GM21360 (cell line): ENCODE data around the gene CHD2.

ENCODE experiments used
- ATAC-seq: cut with Tn5 transposase; IDR thresholded peaks from one replicate; pipeline ENCODE4 v1.9.1; 2021; ENCODE audit warnings: mild to moderate bottlenecking, moderate library complexity; ENCODE audit not compliant: unreplicated experiment

The CHD2 gene

GRCh38 chr15:93076875-93077274 is 176.8 kb downstream of the CHD2 start:
- no peak for ATAC-seq
